ENCODE results near the gene TEX2.
"Not testable (repeated sequence)": the region's sequence is repeated elsewhere in the genome, so short reads cannot be mapped to it uniquely, and the experiment has no call there.

TEX2 gene

DNA sequence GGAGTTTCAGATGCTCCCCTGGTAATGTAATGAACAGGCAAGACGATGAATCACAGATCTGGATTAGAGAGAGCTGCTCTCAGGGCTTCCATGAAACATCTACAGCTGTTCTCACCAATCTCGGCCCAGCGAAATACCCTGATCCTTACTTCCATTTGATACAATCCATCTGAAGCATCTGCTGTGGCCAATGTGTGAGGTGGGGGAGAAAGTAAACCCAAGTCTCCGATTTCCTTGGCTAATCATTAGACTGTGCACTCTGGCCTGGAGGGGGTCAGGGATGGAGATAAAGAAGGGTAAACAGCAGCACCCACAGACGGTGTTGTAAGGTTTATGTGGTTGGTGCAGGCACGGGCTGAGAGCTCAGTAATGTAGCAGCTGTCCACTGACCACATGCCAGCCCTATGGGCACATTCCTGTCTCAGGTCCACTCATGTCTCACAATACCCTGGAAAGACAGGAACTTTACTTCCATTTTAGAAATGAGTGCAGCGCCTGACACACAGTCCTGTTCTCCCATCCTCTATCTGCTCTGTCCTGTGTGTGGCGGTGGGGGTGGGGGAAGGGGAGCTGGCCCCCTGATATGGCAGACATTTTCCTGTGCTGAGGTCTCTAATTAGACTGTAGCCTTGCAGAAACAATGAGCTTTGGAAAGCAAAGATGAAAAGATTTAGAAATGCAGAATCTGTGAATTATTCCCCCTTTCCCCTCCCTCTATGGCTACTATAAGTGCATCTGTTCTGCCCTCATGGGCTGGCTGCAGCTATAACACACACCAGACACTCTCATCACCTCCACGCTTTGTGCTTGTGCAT lies 84.8 kb downstream of the TEX2 start:
- no peak for DNase-seq

GRCh38 chr17:64177311-64178010 lies 85.6 kb downstream of the TEX2 start:
- no peak for DNase-seq

DNA sequence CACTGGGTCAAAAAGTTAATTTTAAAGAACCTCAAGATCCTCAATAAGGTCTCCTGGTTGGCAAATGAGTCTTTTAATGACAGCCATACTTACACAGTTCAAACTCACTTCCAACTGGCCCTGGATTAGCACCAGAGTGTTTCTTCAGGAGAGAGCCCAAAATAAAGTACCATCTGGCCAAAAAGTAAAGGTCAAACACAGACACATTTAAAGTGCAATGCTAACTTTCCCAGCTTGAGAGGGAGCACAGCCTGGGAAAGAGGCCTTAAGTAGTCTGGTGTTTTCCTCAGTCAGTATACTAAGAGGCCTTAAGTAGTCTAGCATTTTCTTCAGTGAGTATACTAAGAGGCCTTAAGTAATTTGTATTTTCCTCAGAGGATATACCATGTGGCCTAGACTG lies 86.5 kb downstream of the TEX2 start:
- DNase-seq = no peak

- DNase-seq = no peak
Observed at GRCh38 chr17:64174686-64175456, 88.2 kb downstream of the TEX2 start.

DNA sequence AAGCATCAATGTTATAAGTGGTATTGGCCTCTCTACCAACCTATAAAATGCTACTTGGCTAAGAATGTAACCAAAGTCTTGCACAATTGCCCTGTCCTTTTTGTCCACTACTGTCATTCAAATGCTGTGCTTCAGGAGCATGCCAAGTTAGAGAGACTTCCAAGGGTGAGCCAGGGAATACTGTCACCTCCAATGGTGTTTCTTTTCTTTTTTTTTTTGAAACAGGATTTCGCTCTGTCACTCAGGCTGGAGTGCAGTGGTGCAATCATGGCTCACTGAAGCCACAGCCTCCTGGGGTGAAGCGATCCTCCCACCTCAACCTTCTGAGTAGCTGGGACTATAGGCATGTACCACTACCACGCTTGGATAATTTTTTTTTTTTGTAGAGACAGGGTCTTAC lies 89.4 kb downstream of the TEX2 start:
- DNase-seq = no peak

GRCh38 chr17:64172510-64172909 lies 90.5 kb downstream of the TEX2 start:
- DNase-seq = no peak

DNA sequence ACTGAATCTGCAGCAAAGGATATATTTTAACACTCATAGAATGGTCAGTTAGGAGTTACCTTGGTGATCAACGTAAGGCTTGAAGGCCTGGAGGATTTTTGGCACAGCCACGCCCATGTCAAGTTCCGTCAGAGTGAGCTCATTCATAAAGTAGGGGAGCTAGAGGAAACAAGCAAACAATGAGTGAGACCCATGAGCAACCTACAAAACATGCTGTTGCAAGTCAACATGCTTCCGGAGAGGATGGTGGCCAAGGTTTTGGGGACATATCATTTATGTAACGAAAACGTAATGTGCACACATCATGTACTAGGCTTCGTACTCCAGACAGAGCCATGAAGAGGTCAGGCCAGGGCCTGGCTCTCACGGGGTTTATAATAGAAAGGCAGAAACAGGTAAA lies 92.0 kb downstream of the TEX2 start:
- no peak for DNase-seq

DNA sequence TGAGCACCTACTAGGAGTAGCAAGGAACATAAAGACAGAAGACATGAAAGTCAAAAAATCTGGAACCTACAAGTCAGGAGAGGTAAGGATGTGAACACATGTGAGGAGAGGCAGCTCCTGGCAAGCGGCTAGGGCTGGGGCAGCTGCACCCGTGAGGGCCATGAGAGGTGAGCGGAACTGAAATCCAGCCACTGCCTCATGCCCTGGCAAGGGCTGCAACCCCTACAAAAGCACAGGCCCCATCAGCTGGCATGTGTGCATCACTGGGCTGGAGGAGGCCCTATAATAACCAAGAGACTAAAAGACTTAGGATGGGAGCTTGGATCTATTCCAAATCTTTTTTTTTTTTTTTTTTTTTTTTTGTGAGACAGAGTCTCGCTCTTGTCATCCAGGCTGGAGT lies 92.8 kb downstream of the TEX2 start:
- no peak for DNase-seq

GRCh38 chr17:64167666-64168065 lies 95.4 kb downstream of the TEX2 start:
- DNase-seq = not testable (repeated sequence)

- DNase-seq = no peak
Observed at GRCh38 chr17:64166876-64167275, 96.2 kb downstream of the TEX2 start.

GRCh38 chr17:64165347-64165746 lies 97.7 kb downstream of the TEX2 start:
- no peak for DNase-seq

DNA sequence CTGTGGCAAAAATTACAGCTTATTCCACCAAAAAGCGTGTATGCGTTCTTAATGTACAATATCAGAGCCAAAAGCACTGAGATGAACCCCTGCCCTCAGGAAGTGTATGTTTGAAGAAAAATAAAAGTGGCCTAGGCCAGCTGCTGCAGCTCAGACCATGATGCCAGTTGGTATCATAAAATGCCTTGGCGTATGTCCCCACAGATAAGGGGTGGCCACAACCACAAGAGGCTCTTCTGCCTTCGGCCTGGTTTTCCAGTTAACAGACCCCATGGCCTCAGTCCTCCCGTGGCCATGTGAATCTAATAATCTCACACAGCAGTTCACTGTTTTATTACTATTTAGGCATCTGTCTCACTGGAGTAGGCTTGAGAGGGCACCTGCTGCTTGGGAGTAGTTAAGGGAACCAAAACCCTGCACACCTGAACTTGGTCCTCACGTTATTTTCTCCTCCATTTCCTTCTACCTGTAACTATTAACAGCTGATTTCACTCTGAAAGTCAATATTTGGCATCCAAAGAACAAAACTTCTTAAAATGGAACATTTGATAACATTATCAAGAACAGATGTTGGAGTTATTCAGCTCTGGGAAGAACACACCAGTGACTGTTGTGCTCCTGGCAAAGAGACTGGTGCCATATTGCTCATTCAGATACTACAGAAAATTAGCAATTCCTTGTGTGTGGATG lies 98.3 kb downstream of the TEX2 start:
- no peak for DNase-seq

- no peak for DNase-seq
Observed at GRCh38 chr17:64163468-64163867, 99.6 kb downstream of the TEX2 start.

- DNase-seq = no peak
Observed at GRCh38 chr17:64162554-64162953, 100.5 kb downstream of the TEX2 start.

DNA sequence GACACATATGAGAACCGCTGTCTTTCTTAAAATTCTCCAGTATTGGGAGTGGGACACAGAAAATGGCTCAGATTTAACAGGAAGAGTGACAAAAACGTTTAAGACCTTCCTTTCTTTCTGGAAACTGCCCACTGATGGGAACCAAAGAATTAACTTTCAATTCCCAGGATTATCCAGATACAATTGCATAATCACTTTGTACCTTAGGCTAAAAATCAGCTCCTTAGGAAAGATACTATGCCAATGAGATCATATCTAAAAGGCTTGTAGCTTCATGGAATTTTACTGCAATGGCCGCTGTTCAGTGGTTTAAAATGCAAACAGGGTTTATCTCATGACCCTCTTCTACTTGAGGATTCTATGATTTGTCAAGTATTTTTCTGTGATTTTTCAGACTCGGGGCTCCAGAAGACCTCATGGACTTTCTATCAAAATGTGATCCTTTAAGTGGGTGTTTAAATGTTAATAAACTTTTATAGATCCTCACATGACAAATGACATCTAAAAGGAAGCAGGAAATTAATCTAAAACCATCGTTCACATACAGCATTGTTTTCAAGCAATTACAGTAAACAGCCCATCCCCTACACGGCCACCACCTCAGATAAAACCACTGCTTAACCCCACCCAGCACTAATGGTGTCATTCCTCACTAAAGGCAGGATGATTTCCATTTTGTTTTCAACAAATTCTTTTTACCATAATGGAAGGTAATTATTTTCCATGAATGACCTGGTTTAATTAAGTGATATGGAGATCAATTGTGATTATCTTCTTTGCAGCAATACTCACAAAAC lies 101.5 kb downstream of the TEX2 start:
- no peak for DNase-seq

DNA sequence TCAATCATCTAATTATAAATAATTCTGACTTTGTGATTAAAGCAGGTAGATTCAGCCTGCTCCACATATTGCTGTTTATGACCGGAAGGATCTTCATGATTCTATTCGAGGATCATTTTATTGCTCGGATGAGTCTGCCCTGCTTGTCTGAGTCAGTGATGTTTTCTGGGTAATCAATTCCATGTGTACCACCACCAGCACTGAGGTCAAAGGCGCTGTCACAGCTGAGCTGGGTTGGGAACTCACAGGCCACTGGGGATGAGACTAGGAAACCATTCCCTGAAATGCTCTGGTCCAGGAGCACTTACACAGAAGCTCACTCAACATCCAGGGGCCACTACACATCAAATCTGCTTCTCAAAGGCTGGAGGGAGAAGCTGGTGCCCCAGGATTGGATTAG lies 102.7 kb downstream of the TEX2 start:
- DNase-seq = no peak

GRCh38 chr17:64158831-64159590 lies 104.0 kb downstream of the TEX2 start:
- peak; percentile 52 for DNase-seq

DNA sequence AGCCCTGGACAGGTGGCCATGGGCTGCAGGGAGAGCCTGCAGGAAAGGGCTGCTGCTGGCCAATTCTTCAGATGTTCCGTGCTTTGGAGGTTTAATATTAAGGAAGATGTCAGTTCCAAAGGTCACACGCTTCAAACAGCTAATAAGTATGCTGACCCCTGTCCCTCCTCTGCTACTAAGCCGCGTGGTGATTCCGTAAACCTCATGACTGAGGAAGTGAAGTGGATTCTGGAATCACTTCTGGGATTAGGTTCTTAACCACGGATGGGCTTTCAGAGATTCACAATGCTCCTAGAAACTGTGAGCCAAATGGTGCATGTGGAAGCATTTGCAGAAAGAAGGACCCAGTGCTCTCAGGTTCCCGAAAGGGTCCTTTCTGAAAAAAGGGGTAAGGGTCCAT lies 104.7 kb downstream of the TEX2 start:
- no peak for DNase-seq

DNA sequence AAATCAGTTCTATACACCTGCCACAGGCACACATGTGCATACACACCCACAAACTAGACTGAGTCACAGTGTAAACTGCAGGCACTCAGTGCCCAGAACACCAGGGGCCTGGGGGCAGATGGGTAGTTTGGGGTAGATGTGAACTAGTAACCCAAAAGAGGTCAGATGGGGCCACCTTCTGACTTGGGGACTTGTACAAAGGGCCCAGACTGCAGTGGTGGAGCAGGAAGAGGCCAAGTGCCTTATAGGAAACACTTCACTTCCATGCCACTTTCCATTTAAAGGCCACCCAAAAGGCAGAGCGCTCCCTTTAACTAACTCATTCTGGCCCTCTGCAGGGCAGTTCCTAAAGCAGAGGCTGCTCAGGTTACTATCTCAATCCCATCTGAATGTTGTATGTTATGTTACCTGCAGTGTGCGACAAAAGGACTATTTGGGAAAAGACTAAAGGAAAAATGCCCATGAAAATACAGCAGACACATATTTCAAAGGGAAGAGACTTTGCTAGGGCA lies 105.3 kb downstream of the TEX2 start:
- DNase-seq = no peak

DNA sequence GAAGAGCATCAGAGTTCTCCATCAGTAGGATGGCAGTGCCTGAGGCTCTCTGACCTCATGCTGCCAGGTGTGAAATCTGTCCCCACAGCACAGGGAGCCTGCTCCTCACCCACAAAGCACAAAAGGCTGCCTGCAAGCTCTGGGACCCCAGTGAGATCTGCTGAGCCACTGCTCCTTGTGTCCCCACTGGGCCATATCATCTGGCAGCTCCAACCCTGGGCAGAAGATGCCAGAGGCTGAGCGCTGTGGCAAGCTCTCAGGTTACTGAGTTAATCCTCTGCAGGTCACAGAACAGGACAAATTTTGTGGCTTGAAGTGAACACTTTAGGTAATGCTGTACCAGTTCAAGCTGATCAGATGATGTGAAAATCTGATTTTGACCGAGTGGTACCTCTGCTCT lies 106.4 kb downstream of the TEX2 start:
- no peak for DNase-seq

Measured in right hindlimb (tissue), 1 donor.